ACHN (cell line): ENCODE results near the gene KCTD2.

ENCODE experiments used
- DNase-seq: peaks from one replicate; pipeline ENCODE4 v3.0.0-alpha.2; 2015
- in situ Hi-C: cut with HindIII; loops from 2 replicates; pipeline ENCODE4 v1.10.0; 2017; ENCODE audit warnings: low sequenced_read_pairs, low pct_ligation_motif_present, low pct_unique_long_range_greater_than_20kb

KCTD2 gene

GRCh38 chr17:75110234-75110937 lies 63.4 kb downstream of the KCTD2 start:
- peak; percentile 56 for DNase-seq
- in situ Hi-C loops: no loop called here

DNA sequence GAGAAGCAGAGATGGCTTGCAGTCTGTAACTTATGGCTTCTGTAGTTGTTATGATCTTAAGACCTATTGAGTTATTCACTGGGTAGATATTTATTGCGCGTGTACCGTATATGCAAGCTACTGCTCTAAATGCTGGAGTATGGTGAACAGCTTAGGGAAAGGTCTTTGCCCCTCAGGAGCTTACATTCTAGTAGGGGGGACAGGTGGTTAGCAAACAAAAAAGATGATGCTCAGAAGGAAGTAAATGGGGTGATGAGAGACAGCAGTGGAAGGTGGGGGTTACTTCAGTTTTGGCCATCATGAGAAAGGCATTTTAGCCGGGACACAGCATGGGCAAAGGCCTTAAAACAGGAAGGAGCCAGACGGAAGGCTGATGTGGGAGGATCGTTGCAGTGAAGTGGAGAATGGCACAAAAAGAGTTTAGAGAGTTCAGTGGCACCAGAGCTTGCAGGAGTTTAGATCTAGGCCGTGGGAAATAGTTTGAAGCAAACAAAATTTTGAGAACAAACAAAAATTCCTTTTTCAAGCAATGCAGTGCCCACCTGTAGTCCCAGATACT lies 64.8 kb downstream of the KCTD2 start:
- in situ Hi-C loops: no loop called here
- DNase-seq: no peak

DNA sequence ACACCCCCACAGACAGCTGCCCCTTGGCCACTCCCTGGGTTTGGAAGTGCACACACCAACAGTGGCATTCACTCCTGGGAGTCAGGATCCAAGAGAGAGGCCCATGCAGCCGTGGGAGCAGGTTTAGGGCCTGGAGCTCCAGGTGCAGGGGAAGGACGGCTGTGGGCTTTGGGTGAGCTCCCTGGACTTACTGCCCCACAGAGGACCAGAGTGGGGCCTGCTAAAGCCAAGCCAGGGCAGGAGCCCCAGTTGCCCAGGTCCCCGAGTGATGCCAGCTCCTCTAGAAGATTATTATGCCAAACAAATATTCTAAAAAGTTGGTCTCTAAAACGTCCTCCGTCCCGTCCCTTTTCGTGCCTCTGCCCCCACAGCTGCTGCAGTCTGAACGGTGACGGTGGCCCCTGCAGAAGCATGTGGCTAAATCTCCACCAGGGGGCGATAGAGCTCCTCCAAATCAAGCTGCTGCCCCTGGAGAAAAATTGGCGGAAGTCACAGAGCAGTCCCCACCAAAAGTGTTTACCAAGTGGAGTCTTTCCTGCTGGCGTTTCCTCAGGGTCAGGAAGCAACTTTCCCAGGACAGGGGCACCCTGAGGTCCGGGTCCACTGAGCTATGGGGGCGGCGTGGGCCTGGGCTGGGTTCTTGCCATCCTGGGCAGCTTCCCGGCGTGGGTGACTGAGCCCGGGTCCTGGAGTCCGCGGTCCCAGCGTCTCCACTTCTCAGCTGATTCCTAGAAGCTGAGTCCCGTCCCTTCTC lies 67.0 kb downstream of the KCTD2 start:
- DNase-seq: peak; percentile 88
- in situ Hi-C loops: no loop called here

GRCh38 chr17:75114552-75115314 lies 67.7 kb downstream of the KCTD2 start:
- in situ Hi-C loops: no loop called here
- no peak for DNase-seq
